ENCODE results near the gene ADCY7.

GRCh38 chr16:50288920-50289319 lies 22.6 kb downstream of the ADCY7 start:
- TF ChIP-seq POLR2A (IDR thresholded peaks at IDR 0.05; ENCODE audit: low read depth, low read length) (no peak), SPI1 (IDR thresholded peaks at IDR 0.05; ENCODE audit: low read depth, low read length) (no peak), POLR2AphosphoS5 (IDR thresholded peaks at IDR 0.05; ENCODE audit: low read depth, low read length) (no peak), TAF1 (IDR thresholded peaks at IDR 0.05; ENCODE audit: low read depth, low read length) (no peak), PAX5 (IDR thresholded peaks at IDR 0.05; ENCODE audit: insufficient read depth, low read length, severe bottlenecking) (no peak), POU2F2 (IDR thresholded peaks at IDR 0.05; ENCODE audit: low read depth, low read length) (no peak)

Data from GM12891 (cell line).